ENCODE results near the gene KIF1B. TPM values are rescaled to one million over a fixed set of nuclear protein-coding genes. Genes with fewer than 3 reads are reported as not detected.

KIF1B gene
- total RNA-seq, 1 donor = 20.7 TPM

GRCh38 chr1:10383630-10384029, 173.3 kb downstream of the KIF1B start:
- Histone ChIP-seq H3K4me1 (ENCODE audit: insufficient read depth, low read length) (peaks cover 23% of the 10 kb centered on the region), H3K9me3 (ENCODE audit: low read depth, low read length) (no peaks in the 10 kb centered on the region), H3K27me3 (ENCODE audit: insufficient read depth, low read length) (no peaks in the 10 kb centered on the region)

GRCh38 chr1:10384219-10384618, 173.8 kb downstream of the KIF1B start:
- no peak overlapping the region for H3K4me3 ChIP-seq (ENCODE audit: low read length)
- no peaks in the 10 kb centered on the region for H3K9me3 ChIP-seq (ENCODE audit: low read depth, low read length)
- peaks cover 26% of the 10 kb centered on the region for H3K4me1 ChIP-seq (ENCODE audit: insufficient read depth, low read length)
- H3K27me3 ChIP-seq (ENCODE audit: insufficient read depth, low read length) = no peaks in the 10 kb centered on the region

More at GRCh38 chr1:10383630-10384029, 173.3 kb downstream of the KIF1B start:
- H3K4me3 ChIP-seq (ENCODE audit: low read length) = no peak overlapping the region

DNA sequence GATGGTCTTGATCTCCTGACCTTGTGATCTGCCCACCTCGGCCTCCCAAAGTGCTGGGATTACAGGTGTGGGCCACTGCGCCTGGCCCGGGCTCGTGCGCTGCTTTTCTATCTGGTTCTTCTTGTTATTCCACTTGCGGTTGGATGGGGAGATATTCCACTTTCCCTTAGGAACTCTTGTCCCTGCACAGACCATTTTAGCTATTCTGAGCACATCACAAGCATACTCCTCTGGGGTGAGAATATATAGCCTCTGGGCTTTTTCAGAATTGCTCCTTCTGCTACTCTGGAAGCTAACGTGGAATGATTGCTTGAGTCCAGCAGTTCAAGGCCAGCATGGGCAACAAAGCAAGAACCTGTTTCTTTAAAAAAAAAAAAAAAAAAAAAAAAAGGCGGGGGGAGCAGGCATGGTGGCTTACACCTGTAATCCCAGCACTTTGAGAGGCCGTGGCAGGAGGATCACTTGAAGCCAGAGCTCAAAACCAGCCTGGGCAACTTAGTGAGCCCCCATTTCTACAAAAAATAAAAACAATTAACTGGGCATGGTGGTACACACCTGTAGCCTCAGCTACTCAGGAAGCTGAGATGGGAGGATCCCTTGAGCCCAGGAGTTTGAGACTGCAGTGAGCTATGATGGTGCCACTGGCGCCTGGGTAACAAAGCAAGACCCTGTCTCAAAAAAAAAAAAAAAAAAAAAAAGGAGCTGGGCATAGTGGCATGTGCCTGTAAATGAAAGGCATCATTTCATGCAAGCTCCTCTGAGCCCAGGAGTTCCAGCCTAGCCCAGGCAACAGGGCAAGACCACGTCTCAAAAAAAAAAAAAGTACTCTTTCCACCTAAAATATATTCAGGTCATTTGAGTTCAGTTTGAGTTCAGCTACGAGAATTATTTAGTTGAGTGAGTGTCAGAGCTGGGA, 176.6 kb downstream of the KIF1B start:
- Histone ChIP-seq H3K9me3 (ENCODE audit: low read depth, low read length) (no peaks in the 10 kb centered on the region), H3K4me1 (ENCODE audit: insufficient read depth, low read length) (peaks cover 33% of the 10 kb centered on the region), H3K27me3 (ENCODE audit: insufficient read depth, low read length) (no peaks in the 10 kb centered on the region), H3K4me3 (ENCODE audit: low read length) (no peak overlapping the region)

DNA sequence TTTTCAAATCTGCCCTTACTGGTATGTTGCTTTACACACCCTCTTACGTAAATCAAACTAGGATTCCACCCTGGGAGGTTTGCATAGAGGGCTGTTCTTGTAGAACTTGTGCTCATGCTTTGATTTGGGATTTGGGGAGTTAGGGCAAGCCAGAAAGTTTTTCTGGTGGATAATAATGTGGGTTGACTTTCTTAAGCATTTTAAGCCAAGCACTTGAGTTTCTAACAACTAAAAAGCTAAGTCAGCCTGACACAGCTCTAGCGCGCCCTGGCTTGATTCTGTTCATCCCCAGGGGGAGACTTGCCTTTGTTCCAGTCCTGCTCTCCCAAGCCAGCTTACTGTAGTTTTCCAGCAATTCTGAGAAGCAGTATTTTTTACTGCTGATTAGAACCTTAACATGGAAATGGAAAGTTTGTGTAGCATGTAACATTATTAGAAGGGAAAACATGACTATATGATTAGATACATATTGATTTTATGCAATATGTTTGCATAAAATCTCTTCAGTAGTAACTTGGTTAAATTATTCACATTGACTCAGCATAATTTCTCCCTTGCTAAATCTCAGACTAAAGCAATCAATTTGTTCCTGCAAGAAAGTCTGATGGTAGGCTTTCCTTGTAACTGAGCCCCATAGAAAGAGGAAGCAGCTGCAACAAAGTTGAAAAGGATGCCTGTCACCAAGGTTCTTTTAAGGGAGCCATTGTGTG, 177.5 kb downstream of the KIF1B start:
- H3K9me3 ChIP-seq (ENCODE audit: low read depth, low read length) = no peaks in the 10 kb centered on the region
- H3K4me1 ChIP-seq (ENCODE audit: insufficient read depth, low read length) = peaks cover 33% of the 10 kb centered on the region
- no peak overlapping the region for H3K4me3 ChIP-seq (ENCODE audit: low read length)

GRCh38 chr1:10388387-10388715, 178.0 kb downstream of the KIF1B start:
- Histone ChIP-seq H3K27me3 (ENCODE audit: insufficient read depth, low read length) (no peaks in the 10 kb centered on the region), H3K9me3 (ENCODE audit: low read depth, low read length) (no peaks in the 10 kb centered on the region), H3K4me3 (ENCODE audit: low read length) (no peak overlapping the region), H3K4me1 (ENCODE audit: insufficient read depth, low read length) (peaks cover 33% of the 10 kb centered on the region)

More for the DNA sequence above, 177.5 kb downstream of the KIF1B start:
- no peaks in the 10 kb centered on the region for H3K27me3 ChIP-seq (ENCODE audit: insufficient read depth, low read length)

GRCh38 chr1:10389271-10389973, 179.1 kb downstream of the KIF1B start:
- Histone ChIP-seq H3K27me3 (ENCODE audit: insufficient read depth, low read length) (no peaks in the 10 kb centered on the region), H3K4me1 (ENCODE audit: insufficient read depth, low read length) (peaks cover 33% of the 10 kb centered on the region), H3K4me3 (ENCODE audit: low read length) (no peak overlapping the region), H3K9me3 (ENCODE audit: low read depth, low read length) (no peaks in the 10 kb centered on the region)

DNA sequence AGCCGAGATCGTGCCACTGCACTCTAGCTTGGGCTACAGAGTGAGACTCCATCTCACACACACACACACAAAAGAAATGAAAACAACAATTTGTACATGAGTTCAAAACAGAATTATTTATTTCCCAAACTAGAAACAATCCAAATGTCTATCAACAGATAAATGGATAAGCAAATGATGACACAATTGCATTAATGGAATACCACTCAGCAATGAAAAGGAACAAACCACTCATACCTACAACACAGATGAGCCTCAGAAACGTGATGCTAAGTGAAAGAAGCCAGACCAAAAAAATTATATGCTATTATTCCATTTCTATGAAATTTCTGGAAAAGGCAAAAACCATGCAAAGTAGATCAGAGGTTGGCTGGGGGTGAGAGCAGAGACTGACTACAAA, 186.5 kb downstream of the KIF1B start:
- Histone ChIP-seq H3K4me3 (ENCODE audit: low read length) (no peak overlapping the region), H3K4me1 (ENCODE audit: insufficient read depth, low read length) (peaks cover 36% of the 10 kb centered on the region), H3K9me3 (ENCODE audit: low read depth, low read length) (no peaks in the 10 kb centered on the region), H3K27me3 (ENCODE audit: insufficient read depth, low read length) (no peaks in the 10 kb centered on the region)

DNA sequence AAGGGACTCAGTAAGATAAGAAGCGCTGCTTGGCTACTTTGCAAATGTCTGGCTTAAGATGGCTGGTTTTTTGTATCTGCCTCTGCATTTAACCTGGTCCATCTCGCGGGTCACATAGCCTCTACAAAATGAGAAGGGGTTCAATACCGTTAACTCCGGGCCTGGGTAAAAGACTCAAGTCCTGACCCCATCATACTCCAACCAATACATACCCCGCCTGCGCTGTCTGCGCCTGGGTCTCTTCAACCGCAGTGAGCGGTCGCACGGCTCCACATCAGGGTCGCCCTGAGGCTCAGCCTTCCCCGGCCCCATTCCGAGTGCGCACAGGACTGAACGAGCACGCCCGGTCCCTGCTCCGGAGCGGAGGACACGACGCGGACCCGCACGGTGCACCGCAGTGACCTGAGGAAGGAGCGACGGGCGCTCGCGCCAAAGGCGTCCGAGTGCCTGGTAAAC, 187.9 kb downstream of the KIF1B start:
- peaks cover 36% of the 10 kb centered on the region for H3K4me1 ChIP-seq (ENCODE audit: insufficient read depth, low read length)
- H3K9me3 ChIP-seq (ENCODE audit: low read depth, low read length) = no peaks in the 10 kb centered on the region
- H3K4me3 ChIP-seq (ENCODE audit: low read length) = peak overlapping the region; percentile 88
- H3K27me3 ChIP-seq (ENCODE audit: insufficient read depth, low read length) = no peaks in the 10 kb centered on the region

DNA sequence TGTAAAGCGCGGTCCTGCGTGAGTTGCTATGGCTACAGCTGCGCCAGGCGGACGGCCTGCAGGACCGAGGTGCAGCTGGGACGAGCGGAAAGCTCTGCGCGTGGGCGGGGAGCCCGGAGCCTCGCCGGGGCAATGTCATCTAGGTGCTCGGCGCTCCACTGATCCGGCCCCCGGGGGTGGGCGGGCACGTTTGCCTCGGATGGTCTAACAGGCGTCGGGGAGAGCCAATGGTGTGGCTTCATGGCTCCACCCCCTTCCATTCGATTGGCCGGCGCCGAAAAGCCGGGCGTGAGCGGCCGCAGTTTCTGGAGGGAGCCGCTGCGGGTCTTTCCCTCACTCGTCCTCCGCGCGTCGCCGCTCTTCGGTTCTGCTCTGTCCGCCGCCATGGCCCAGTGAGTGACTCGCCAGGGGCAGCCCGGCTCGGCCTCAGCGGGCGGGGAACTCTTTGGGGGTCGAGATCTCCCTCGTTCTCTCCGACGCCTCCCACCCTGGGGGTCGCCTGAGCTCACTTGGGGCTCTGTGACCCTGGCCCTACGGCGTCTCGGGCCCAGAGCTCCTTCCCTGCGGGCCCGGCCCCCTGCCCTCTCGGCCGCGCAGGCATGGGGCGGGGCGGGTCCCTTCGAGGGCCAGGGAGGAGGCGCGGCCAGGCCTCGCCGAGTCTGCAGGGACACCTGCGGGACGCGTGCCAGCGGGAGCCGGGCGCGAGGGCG, 188.5 kb downstream of the KIF1B start, which contains the start of gene PGD:
Gene PGD, plus strand, starts transcription at position 331 of the 710 bp plus-strand sequence. Its CDS starts 54 bp downstream, at position 385.
- Histone ChIP-seq H3K27me3 (ENCODE audit: insufficient read depth, low read length) (no peaks in the 10 kb centered on the region), H3K4me3 (ENCODE audit: low read length) (peak within 1 kb of the TSS; percentile 88), H3K4me1 (ENCODE audit: insufficient read depth, low read length) (peaks cover 36% of the 10 kb centered on the region), H3K9me3 (ENCODE audit: low read depth, low read length) (no peaks in the 10 kb centered on the region)

DNA sequence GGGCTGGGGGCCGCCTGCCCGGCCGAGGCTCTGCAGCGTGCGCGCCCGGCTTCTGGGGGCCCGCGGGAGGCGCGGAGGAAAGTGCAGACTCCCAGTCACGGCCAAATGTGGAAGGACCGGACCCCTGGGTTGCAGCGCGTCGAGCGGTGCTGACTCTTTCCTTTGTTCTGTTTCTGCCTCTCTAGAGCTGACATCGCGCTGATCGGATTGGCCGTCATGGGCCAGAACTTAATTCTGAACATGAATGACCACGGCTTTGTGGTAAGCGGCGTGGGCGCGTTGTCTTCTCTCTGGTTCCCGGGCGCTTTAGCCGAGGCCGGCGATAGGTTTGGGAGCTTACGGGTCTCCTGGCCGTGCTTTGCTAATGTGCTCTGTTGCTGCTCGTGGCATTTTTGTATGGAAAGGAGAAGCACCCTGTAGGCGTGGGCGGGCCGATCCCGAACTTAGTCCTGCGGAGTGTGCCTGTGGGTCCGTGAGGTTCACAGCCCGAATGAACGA, 189.1 kb downstream of the KIF1B start:
- Histone ChIP-seq H3K27me3 (ENCODE audit: insufficient read depth, low read length) (no peaks in the 10 kb centered on the region), H3K9me3 (ENCODE audit: low read depth, low read length) (no peaks in the 10 kb centered on the region), H3K4me3 (ENCODE audit: low read length) (peak overlapping the region; percentile 88), H3K4me1 (ENCODE audit: insufficient read depth, low read length) (peaks cover 36% of the 10 kb centered on the region)

GRCh38 chr1:10400013-10400412, 189.6 kb downstream of the KIF1B start:
- Histone ChIP-seq H3K9me3 (ENCODE audit: low read depth, low read length) (no peaks in the 10 kb centered on the region), H3K4me1 (ENCODE audit: insufficient read depth, low read length) (peaks cover 36% of the 10 kb centered on the region), H3K27me3 (ENCODE audit: insufficient read depth, low read length) (no peaks in the 10 kb centered on the region), H3K4me3 (ENCODE audit: low read length) (peak overlapping the region; percentile 88)

GRCh38 chr1:10401281-10401680, 190.9 kb downstream of the KIF1B start:
- Histone ChIP-seq H3K9me3 (ENCODE audit: low read depth, low read length) (no peaks in the 10 kb centered on the region), H3K27me3 (ENCODE audit: insufficient read depth, low read length) (no peaks in the 10 kb centered on the region), H3K4me3 (ENCODE audit: low read length) (peak overlapping the region; percentile 88), H3K4me1 (ENCODE audit: insufficient read depth, low read length) (peaks cover 36% of the 10 kb centered on the region)

DNA sequence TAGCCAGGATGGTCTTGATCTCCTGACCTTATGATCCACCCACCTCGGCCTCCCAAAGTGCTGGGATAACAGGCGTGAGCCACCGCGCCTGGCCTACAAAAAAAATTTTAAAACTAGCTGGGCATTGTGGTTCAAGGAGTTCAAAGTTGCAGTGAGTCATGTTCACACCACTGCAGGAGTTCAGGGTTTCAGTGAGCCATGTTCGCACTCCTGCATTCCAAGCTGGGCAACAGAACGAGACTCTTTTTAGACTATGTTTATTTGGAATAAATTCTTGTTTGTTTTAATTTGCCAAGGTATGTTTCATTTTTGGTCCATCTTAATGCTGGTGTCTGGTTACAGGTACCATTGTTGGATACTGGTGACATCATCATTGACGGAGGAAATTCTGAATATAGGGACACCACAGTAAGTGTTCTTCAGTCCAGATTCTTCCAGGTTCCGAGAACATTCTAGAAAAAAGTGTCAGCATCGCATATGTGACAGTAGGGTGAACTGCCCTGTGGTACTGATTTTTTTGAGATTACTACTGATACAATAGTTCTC, 192.4 kb downstream of the KIF1B start:
- Histone ChIP-seq H3K4me1 (ENCODE audit: insufficient read depth, low read length) (peaks cover 29% of the 10 kb centered on the region), H3K4me3 (ENCODE audit: low read length) (no peak overlapping the region), H3K27me3 (ENCODE audit: insufficient read depth, low read length) (no peaks in the 10 kb centered on the region), H3K9me3 (ENCODE audit: low read depth, low read length) (no peaks in the 10 kb centered on the region)

DNA sequence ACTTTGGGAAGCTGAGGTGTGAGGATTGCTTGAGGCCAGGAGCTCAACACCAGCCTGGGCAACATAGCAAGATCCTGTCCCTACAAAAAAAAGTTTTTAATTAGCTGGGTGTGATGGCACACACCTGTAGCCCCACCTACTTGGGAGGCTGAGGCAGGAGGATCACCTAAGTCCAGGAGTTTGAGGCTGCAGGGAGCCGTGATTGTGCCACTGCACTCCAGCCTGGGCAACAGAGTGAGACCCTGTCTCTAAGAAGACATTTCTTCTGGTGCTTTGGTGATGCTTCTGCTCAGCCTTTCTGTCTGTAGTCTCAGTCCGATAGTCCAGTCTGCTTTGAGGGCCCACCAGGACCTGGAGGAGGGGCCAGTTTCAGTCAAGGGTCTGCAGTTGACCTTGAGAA, 196.8 kb downstream of the KIF1B start:
- H3K4me1 ChIP-seq (ENCODE audit: insufficient read depth, low read length) = peaks cover 5% of the 10 kb centered on the region
- H3K9me3 ChIP-seq (ENCODE audit: low read depth, low read length) = no peaks in the 10 kb centered on the region
- H3K27me3 ChIP-seq (ENCODE audit: insufficient read depth, low read length) = no peaks in the 10 kb centered on the region
- no peak overlapping the region for H3K4me3 ChIP-seq (ENCODE audit: low read length)
